Stimulated activated naive CD8-positive, alpha-beta T cell treated with anti-CD3 and anti-CD28 coated beads, Interleukin-15, amount 100 ng/mL, for 72 hours (primary cell): Measurements from ENCODE around the gene CCND3.

Experiments used
- ATAC-seq: fragments of 150-1000 bp; cut with Tn5 transposase; 2 replicates; pipeline ENCODE4 v1.10.0; 2021; ENCODE audit warnings: mild to moderate bottlenecking, moderate library complexity
- DNase-seq, 2 donors: peaks; one replicate each; pipeline ENCODE4 v3.0.0; 2021 to 2022
- H3K27ac Mint-ChIP-seq, 2 donors: one replicate each; pipeline ENCODE4 v1.8.0; 2022; ENCODE audit warnings: mild to moderate bottlenecking in 2 of 2, mixed read lengths in 2 of 2, moderate library complexity in 2 of 2
- H3K27me3 Mint-ChIP-seq: one replicate; pipeline ENCODE4 v1.8.0; 2022; ENCODE audit warnings: mixed read lengths
- H3K4me1 Mint-ChIP-seq: one replicate; pipeline ENCODE4 v1.8.0; 2022; ENCODE audit warnings: mild to moderate bottlenecking, mixed read lengths
- H3K4me3 Mint-ChIP-seq, 2 donors: one replicate each; pipeline ENCODE4 v1.8.0; 2022; ENCODE audit warnings: mild to moderate bottlenecking in 2 of 2, mixed read lengths in 2 of 2, moderate library complexity in 1 of 2
- H3K9me3 Mint-ChIP-seq, 2 donors: one replicate each; pipeline ENCODE4 v1.8.0; 2022; ENCODE audit warnings: mixed read lengths in 2 of 2

Gene CCND3

GRCh38 chr6:41937861-41938574, 3.6 kb downstream of the CCND3 start:
- H3K27me3 Mint-ChIP-seq, result no peaks in the 10 kb centered on the region
- H3K4me1 Mint-ChIP-seq, result peaks cover 78% of the 10 kb centered on the region
- H3K4me3 Mint-ChIP-seq, result peak overlapping the region; percentile 99 to 100
- peak in 1 of 2 donors; percentile 53 for DNase-seq
- peak overlapping the region; percentile 50 to 78 for H3K27ac Mint-ChIP-seq
- ATAC-seq, result no peak
- no peaks in the 10 kb centered on the region for H3K9me3 Mint-ChIP-seq

GRCh38 chr6:41937472-41937860, 4.1 kb downstream of the CCND3 start:
- Mint-ChIP-seq H3K27me3 (no peaks in the 10 kb centered on the region), H3K4me1 (peaks cover 80% of the 10 kb centered on the region), H3K9me3 (no peaks in the 10 kb centered on the region), H3K27ac (peak overlapping the region in 1 of 2 donors; percentile 76), H3K4me3 (peak overlapping the region; percentile 99 to 100)
- DNase-seq, result no peak
- ATAC-seq, result no peak

- Mint-ChIP-seq H3K4me1 (peaks cover 75% of the 10 kb centered on the region), H3K27me3 (no peaks in the 10 kb centered on the region), H3K27ac (peak overlapping the region; percentile 86 to 94), H3K9me3 (no peaks in the 10 kb centered on the region), H3K4me3 (peak overlapping the region; percentile 99 to 100)
- DNase-seq (peak; percentile 86 to 93), ATAC-seq (peak; percentile 91)
Observed at GRCh38 chr6:41936073-41936837, 5.4 kb downstream of the CCND3 start.

DNA sequence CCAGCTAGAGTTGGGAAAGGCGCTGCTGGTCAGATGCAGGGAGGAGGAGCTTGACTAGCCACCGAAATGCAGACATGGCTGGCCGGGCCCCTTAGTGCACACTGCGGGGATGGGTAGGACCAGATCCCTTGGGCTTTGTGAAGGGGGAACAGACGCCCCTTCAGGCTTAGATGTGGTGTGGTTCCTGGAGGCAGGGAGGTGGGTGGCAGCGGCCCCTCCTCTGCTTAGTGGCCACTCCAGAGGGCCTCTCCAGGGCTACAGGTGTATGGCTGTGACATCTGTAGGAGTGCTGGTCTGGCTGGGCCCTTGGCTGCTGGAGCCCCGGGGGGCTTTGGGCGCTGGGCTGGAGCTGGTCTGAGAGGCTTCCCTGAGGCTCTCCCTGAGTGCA, 5.9 kb downstream of the CCND3 start:
- Mint-ChIP-seq H3K27ac (peak overlapping the region; percentile 86 to 94), H3K27me3 (no peaks in the 10 kb centered on the region), H3K4me1 (peaks cover 74% of the 10 kb centered on the region), H3K4me3 (peak overlapping the region; percentile 99 to 100), H3K9me3 (no peaks in the 10 kb centered on the region)
- DNase-seq (no peak), ATAC-seq (peak; percentile 21)

DNA sequence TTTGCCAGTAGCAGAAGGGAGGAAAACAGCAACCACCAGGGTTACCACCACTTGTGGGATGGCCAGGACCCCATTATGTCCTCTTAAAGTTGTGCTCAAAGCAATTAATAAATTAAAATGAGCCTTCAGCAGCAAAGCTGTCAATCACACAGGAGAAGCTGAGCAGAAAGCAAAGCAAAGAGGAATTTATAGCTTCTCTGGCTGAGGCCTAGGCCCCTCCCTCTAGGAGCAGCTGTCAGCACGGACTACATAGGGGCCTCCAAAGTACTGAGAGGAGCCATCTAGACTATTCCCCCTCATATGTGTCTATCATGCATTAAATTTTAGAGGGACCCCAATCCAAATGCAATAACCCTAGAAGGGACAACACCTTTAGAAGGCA, 6.4 kb downstream of the CCND3 start:
- H3K9me3 Mint-ChIP-seq, result no peaks in the 10 kb centered on the region
- H3K27me3 Mint-ChIP-seq, result no peaks in the 10 kb centered on the region
- H3K4me1 Mint-ChIP-seq, result peaks cover 70% of the 10 kb centered on the region
- no peak for ATAC-seq
- DNase-seq, result no peak
- peak overlapping the region; percentile 99 to 100 for H3K4me3 Mint-ChIP-seq
- H3K27ac Mint-ChIP-seq, result peak overlapping the region; percentile 86 to 94

DNA sequence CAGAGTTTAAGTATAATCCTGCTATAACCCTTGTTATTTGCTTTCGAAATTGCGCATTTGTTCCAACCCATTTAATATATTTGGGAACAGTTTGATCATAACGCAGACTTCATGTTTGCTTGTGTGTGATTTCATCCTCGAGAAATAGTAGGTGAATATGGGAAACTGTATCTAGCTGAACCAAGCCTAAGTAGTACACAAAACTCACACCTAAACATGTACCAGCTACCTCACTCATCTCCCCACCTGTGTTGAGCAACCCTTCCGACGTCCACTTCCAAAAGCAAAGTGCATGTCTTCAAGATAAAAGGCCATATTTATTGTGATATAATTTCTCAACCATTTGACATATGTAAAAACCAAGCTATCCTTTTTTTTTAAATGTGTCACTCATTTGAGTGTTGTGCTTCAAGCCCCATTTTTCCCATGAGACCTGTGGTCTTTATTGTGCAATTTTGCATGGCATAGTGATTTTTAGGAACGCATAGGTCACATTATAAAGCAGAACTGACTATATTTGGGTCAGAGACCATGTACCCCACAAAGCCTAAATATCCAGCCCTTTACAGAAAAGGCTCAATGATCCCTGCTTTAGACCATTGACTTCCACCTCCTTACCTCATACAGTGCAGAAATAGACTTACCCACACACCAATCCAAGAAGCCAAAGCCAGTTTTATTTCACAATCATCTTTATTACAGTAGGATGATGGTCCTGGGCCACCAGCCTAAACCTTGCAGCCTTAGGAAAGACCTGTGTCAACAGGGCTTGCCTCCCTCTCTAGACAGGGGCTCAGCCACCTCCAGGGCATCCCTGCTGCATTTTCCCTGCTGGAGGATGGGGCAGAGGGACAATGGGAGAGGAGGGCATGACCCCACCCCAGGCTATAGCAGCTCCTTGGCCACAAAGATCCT, 7.1 kb downstream of the CCND3 start:
- peak overlapping the region; percentile 2 to 100 for H3K4me3 Mint-ChIP-seq

GRCh38 chr6:41932378-41932777, 9.2 kb downstream of the CCND3 start:
- DNase-seq (no peak), ATAC-seq (no peak)
- Mint-ChIP-seq H3K4me3 (no peak overlapping the region), H3K4me1 (peaks cover 52% of the 10 kb centered on the region), H3K27me3 (no peaks in the 10 kb centered on the region), H3K9me3 (no peaks in the 10 kb centered on the region), H3K27ac (peak overlapping the region in 1 of 2 donors; percentile 43)

More for the DNA sequence above, 7.1 kb downstream of the CCND3 start:
- ATAC-seq (no peak), DNase-seq (no peak)
- Mint-ChIP-seq H3K27me3 (no peaks in the 10 kb centered on the region), H3K4me1 (peaks cover 67% of the 10 kb centered on the region), H3K27ac (peak overlapping the region; percentile 60 to 86), H3K9me3 (no peaks in the 10 kb centered on the region)

DNA sequence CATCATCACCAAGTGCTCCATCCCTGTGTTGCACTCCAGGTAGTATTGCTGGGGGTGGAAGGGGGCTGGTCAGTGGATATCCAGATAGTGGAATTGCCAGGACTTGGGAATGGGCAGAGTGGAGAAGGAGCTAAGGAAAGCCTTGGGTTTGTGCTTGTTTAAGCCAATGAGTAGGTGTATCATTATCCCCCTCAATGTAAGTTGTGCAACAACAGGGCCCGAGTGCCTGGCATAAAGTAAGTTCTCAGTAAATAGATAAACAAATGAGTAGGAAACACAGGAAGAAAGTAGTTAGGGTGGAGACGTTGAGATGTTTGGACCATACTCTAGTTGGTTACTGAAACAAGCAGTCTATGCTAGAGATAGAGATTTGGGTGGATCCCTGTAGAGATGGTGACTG, 9.8 kb downstream of the CCND3 start:
- H3K9me3 Mint-ChIP-seq, result no peaks in the 10 kb centered on the region
- DNase-seq (no peak), ATAC-seq (no peak)
- no peaks in the 10 kb centered on the region for H3K27me3 Mint-ChIP-seq
- no peak overlapping the region for H3K4me3 Mint-ChIP-seq
- peaks cover 46% of the 10 kb centered on the region for H3K4me1 Mint-ChIP-seq
- peak overlapping the region in 1 of 2 donors; percentile 88 for H3K27ac Mint-ChIP-seq

DNA sequence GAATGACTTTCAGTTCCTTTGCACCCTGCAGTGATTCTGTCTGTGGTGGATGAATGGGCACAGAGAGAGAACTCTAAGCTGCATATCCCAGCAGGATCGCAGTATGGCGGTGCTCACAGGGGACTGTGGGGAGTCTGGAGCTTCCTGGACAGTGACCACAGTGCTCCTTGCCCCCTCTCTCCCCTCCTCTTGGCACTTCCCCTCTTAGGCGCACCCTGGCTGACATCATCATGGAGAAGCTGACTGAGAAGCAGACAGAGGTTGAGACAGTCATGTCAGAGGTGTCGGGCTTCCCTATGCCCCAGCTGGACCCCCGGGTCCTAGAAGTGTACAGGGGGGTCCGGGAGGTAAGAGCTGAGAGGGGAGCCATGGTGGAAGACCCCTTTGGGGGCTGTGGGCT, 11.7 kb downstream of the CCND3 start:
- peak overlapping the region in 1 of 2 donors; percentile 19 for H3K27ac Mint-ChIP-seq

GRCh38 chr6:41927253-41927652, 14.4 kb downstream of the CCND3 start:
- no peaks in the 10 kb centered on the region for H3K9me3 Mint-ChIP-seq
- peaks cover 47% of the 10 kb centered on the region for H3K4me1 Mint-ChIP-seq
- no peak for ATAC-seq
- no peak overlapping the region for H3K4me3 Mint-ChIP-seq
- peak overlapping the region; percentile 5 to 64 for H3K27ac Mint-ChIP-seq
- DNase-seq, result no peak
- no peaks in the 10 kb centered on the region for H3K27me3 Mint-ChIP-seq

More for the DNA sequence above, 11.7 kb downstream of the CCND3 start:
- ATAC-seq (no peak), DNase-seq (no peak)
- H3K4me1 Mint-ChIP-seq, result peaks cover 38% of the 10 kb centered on the region
- H3K27me3 Mint-ChIP-seq, result no peaks in the 10 kb centered on the region
- H3K9me3 Mint-ChIP-seq, result no peaks in the 10 kb centered on the region
- no peak overlapping the region for H3K4me3 Mint-ChIP-seq

DNA sequence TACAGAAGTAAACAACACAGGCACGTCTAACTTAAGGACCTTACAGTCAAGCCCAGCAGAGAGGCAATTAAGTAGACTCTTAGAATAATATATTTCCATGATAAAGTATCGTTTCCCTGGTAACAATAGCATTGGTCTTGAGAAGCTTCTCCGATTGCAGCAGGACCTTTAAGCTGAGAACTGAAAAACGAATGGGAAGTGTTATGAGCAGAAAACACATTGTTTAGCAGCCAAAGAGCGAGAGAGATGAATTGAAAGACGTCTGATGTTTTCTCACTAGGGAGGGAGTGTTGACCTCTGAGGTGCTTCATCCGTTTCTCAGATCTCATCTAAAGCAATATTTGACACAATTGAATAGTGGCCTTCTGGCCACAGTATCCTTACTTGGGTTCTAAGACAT, 19.5 kb downstream of the CCND3 start:
- H3K27me3 Mint-ChIP-seq, result no peaks in the 10 kb centered on the region
- no peaks in the 10 kb centered on the region for H3K9me3 Mint-ChIP-seq
- ATAC-seq (no peak), DNase-seq (no peak)
- peak overlapping the region; percentile 99 for H3K27ac Mint-ChIP-seq
- peaks cover 60% of the 10 kb centered on the region for H3K4me1 Mint-ChIP-seq
- H3K4me3 Mint-ChIP-seq, result peak overlapping the region; percentile 97 to 100

DNA sequence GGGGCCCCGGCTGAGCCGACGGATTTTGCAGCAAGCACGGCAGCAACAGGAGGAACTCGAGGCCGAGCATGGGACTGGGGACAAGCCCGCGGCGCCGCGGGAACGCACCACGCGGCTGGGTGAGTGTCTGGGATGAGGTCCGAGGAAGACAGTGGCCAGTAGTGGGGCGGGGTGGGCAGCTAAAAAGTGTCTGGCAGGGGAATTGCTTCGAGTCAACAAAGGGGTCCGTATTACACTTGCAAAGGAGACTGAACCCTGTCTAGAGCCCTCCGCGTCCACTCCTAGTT, 20.0 kb downstream of the CCND3 start:
- DNase-seq (no peak), ATAC-seq (peak; percentile 26)
- no peaks in the 10 kb centered on the region for H3K27me3 Mint-ChIP-seq
- H3K4me3 Mint-ChIP-seq, result peak overlapping the region; percentile 97 to 100
- no peaks in the 10 kb centered on the region for H3K9me3 Mint-ChIP-seq
- H3K27ac Mint-ChIP-seq, result peak overlapping the region; percentile 99
- peaks cover 60% of the 10 kb centered on the region for H3K4me1 Mint-ChIP-seq

DNA sequence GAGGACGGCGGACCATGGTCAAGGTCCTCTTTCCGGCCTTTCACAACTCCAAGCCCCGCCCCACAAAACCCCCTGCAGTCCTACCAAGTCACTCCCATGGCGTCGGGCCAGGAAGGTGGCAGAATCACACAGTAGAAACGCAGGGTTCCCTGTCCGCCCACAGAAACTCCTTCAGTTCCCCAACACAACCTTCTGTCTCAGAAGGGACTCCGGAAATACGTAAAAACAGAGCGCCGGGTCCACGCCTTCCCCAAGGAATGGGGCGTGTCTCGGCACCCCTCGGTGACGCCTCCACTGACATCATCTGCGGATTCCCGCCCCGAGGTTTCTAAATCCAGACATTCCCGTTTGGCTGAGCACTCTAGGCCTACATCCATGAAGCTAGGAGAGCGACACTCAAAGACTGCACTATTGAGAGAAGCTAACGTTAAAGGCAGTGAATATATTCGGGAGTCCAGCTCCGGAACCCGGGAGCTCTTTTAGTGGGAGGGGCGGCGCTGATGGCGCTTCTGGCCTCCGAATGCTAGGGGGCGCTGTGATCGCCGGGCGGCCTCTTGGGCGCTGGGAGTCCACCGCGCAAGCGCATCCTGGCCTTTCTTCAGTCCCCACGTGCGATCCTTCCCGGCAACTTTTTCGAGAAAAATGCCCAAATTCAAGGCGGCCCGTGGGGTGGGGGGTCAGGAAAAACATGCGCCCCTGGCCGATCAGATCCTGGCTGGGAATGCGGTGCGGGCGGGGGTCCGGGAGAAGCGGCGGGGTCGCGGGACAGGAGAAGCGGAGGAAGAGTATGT, 20.5 kb downstream of the CCND3 start, which contains the start of the genes BYSL and MED20:
TSS of gene BYSL (plus strand) at position 579 of the 791 bp plus-strand sequence. CDS start at position 643, 64 bp downstream.
TSS of gene MED20 (minus strand) at position 219 of the 791 bp plus-strand sequence. CDS start at position 98, 121 bp downstream.
- DNase-seq (peak; percentile 94 to 95), ATAC-seq (peak; percentile 95)
- H3K9me3 Mint-ChIP-seq, result no peaks in the 10 kb centered on the region
- peak within 1 kb of the TSS; percentile 99 for H3K27ac Mint-ChIP-seq
- H3K4me3 Mint-ChIP-seq, result peak within 1 kb of the TSS; percentile 97 to 100
- H3K4me1 Mint-ChIP-seq, result peaks cover 58% of the 10 kb centered on the region
- H3K27me3 Mint-ChIP-seq, result no peaks in the 10 kb centered on the region

GRCh38 chr6:41917528-41917927, 24.1 kb downstream of the CCND3 start:
- Mint-ChIP-seq H3K4me1 (peaks cover 33% of the 10 kb centered on the region), H3K9me3 (no peaks in the 10 kb centered on the region), H3K27me3 (no peaks in the 10 kb centered on the region), H3K4me3 (peak overlapping the region in 1 of 2 donors; percentile 38), H3K27ac (peak overlapping the region in 1 of 2 donors; percentile 30)
- ATAC-seq (no peak), DNase-seq (no peak)
